Panc1 (cell line): ENCODE data around the gene UBA52. TPM values are rescaled to one million over a fixed set of nuclear protein-coding genes. Genes with fewer than 3 reads are reported as not detected.

Experiments
- ATAC-seq: fragments of 200-7000 bp; cut with Tn5 transposase; 2 replicates; pipeline ENCODE4 v1.9.1; 2020; ENCODE audit warnings: mild to moderate bottlenecking, moderate library complexity
- BruUV-seq: library from RNA; stranded (reverse); fragments of 400-500 nt; replicated peaks from 2 replicates; lab custom pipeline; 2021; lab: Mats Ljungman, UMichigan
- CTCF ChIA-PET: fragments of 300-600 bp; sonication (Branson Sonifier 250); formaldehyde crosslinking; loops from one replicate; lab custom pipeline; 2022; ENCODE audit warnings: antibody characterized with exemption; lab: Charles Lee
- POLR2A ChIA-PET: fragments of 300-600 bp; sonication (Branson Sonifier 250); formaldehyde crosslinking; loops from one replicate; lab custom pipeline; 2022; ENCODE audit warnings: antibody characterized with exemption; lab: Charles Lee
- DNase-seq: peaks from one replicate; pipeline ENCODE4 v3.0.0-alpha.2; 2010; ENCODE audit warnings: low read depth, low spot score
- H3K27ac ChIP-seq: 2 replicates; pipeline ENCODE4 v1.5.1; 2011; ENCODE audit warnings: mild to moderate bottlenecking, low read length, inconsistent platforms
- H3K27me3 ChIP-seq: fragments of 200-500 bp; sonication (Bioruptor generic); 2 replicates; pipeline ENCODE4 v1.6.0; 2014; ENCODE audit warnings: low read length, inconsistent platforms; ENCODE audit not compliant: control insufficient read depth, insufficient read depth
- H3K36me3 ChIP-seq: fragments of 200-500 bp; sonication (Bioruptor generic); 2 replicates; pipeline ENCODE4 v1.5.1; 2014; ENCODE audit warnings: inconsistent platforms, mild to moderate bottlenecking, low read length, moderate library complexity; ENCODE audit not compliant: control insufficient read depth, insufficient read depth
- H3K4me1 ChIP-seq: 2 replicates; pipeline ENCODE4 v1.5.1; 2011; ENCODE audit warnings: inconsistent platforms, mild to moderate bottlenecking, low read length, moderate library complexity; ENCODE audit not compliant: control insufficient read depth, insufficient read depth
- H3K4me3 ChIP-seq, 2 experiments: 2 replicates each; pipeline ENCODE4 v1.5.1; 2011 to 2012; ENCODE audit warnings: low read depth in 2 of 2, low read length in 2 of 2, mild to moderate bottlenecking in 2 of 2, inconsistent platforms in 1 of 2, moderate library complexity in 1 of 2
- H3K9me3 ChIP-seq: fragments of 200-500 bp; sonication (Bioruptor generic); 2 replicates; pipeline ENCODE4 v1.5.1; 2014; ENCODE audit warnings: low read depth, mild to moderate bottlenecking, inconsistent platforms, low read length, moderate library complexity; ENCODE audit not compliant: control insufficient read depth, insufficient read depth
- CTCF ChIP-seq: fragments of 450-650 bp; IDR thresholded peaks from 2 replicates; pipeline ENCODE4 v1.5.1; 2017; ENCODE audit warnings: mild to moderate bottlenecking
- POLR2AphosphoS5 ChIP-seq: IDR thresholded peaks from 2 replicates; pipeline ENCODE4 v1.6.1; 2012; ENCODE audit warnings: mild to moderate bottlenecking, low read depth, low read length, moderate library complexity
- REST ChIP-seq, 2 experiments: IDR thresholded peaks; 2 replicates each; pipeline ENCODE4 v1.6.1; 2011 to 2012; ENCODE audit warnings: low read depth in 2 of 2, control low read depth in 1 of 2, low read length in 1 of 2, mild to moderate bottlenecking in 1 of 2, moderate library complexity in 1 of 2; ENCODE audit not compliant: insufficient read depth in 1 of 2
- SIN3A ChIP-seq: IDR thresholded peaks from 2 replicates; pipeline ENCODE4 v1.6.1; 2012; ENCODE audit warnings: low read depth, mild to moderate bottlenecking, low read length, moderate library complexity, borderline replicate concordance; ENCODE audit not compliant: insufficient read depth
- TCF7L2 ChIP-seq: IDR thresholded peaks from 2 replicates; pipeline ENCODE4 v1.6.1; 2011; ENCODE audit warnings: mild to moderate bottlenecking, low read depth, low read length, inconsistent platforms
- in situ Hi-C: cut with HindIII; loops from 2 replicates; pipeline ENCODE4 v1.10.0; 2016; ENCODE audit warnings: low sequenced_read_pairs, low pct_unique_long_range_greater_than_20kb
- intact Hi-C: fragments of 100-400 bp; cut with micrococcal nuclease; formaldehyde crosslinking; loops from one replicate; pipeline ENCODE4 v1.10.0; 2022; ENCODE audit not compliant: unreplicated experiment
- total RNA-seq: library from RNA; stranded (reverse); gene quantifications from one replicate; pipeline ENCODE4 v1.2.1, GENCODE V29; 2021; ENCODE audit not compliant: unreplicated experiment

The UBA52 gene
- total RNA-seq, 1 experiment from 2014 or later, result 907 TPM

GRCh38 chr19:18605546-18606280 lies 34.1 kb downstream of the UBA52 start:
- Histone ChIP-seq H3K36me3 (no peaks in the 10 kb centered on the region), H3K27me3 (peaks cover 2% of the 10 kb centered on the region), H3K27ac (no peak overlapping the region), H3K4me1 (peaks cover 2% of the 10 kb centered on the region), H3K9me3 (no peaks in the 10 kb centered on the region), H3K4me3 (peak overlapping the region; percentile 8 to 13; a peak in 2 of 4 replicates)
- ATAC-seq, result no peak
- in situ Hi-C loops, result no loop called here
- intact Hi-C loops, result no loop called here
- DNase-seq, result no peak
- BruUV-seq, result no TSS peak
- ChIA-PET CTCF (no interaction called here), POLR2A (interaction anchor here (0.6 kb wide), 1 partner anchor 33 kb away, joined by 18 read pairs; no protein-coding TSS in a partner anchor)
- no peak for TF ChIP-seq POLR2AphosphoS5
- TF ChIP-seq SIN3A, result no peak
- TF ChIP-seq TCF7L2, result no peak
- TF ChIP-seq CTCF, result no peak; the same call in 1 of the 2 replicates
- no peak for TF ChIP-seq REST (IDR thresholded peaks at IDR 0.05; ENCODE audit: insufficient read depth in 1 of 2, low read depth in 2 of 2, low read length in 1 of 2)

GRCh38 chr19:18606281-18607225 lies 34.9 kb downstream of the UBA52 start, which contains the start of gene CRLF1:
CRLF1 (minus strand) TSS chr19:18606799; CDS start chr19:18606656, 143 bp downstream.
- in situ Hi-C loops, result no loop called here
- POLR2A ChIA-PET, result interaction anchor here (0.5 to 0.6 kb wide), 2 partner anchors 59 to 355 kb away, joined by 3 to 5 read pairs; no protein-coding TSS in a partner anchor
- no peak for TF ChIP-seq SIN3A
- TF ChIP-seq CTCF, result no peak
- no peak for TF ChIP-seq POLR2AphosphoS5
- H3K4me3 ChIP-seq, result peak within 1 kb of the TSS; percentile 27 to 39
- H3K36me3 ChIP-seq, result no peaks in the 10 kb centered on the region
- DNase-seq (no peak), ATAC-seq (peak; percentile 32)
- CTCF ChIA-PET, result no interaction called here
- no peak within 1 kb of the TSS for H3K27ac ChIP-seq
- peaks cover 2% of the 10 kb centered on the region for H3K27me3 ChIP-seq
- no peaks in the 10 kb centered on the region for H3K9me3 ChIP-seq
- BruUV-seq, result no TSS peak
- intact Hi-C loops, result no loop called here
- H3K4me1 ChIP-seq, result peaks cover 2% of the 10 kb centered on the region
